ENCODE data around the gene RPL10L. TPM values are rescaled to one million over a fixed set of nuclear protein-coding genes. Genes with fewer than 3 reads are reported as not detected.

RPL10L gene
- total RNA-seq: not detected in 2 replicates

GRCh38 chr14:46651526-46652144 is at the start of gene RPL10L:
RPL10L (minus strand) TSS chr14:46651781; CDS start chr14:46651736, 45 bp downstream.
- Mint-ChIP-seq H3K9me3 (peaks cover 32% of the 10 kb centered on the region), H3K4me3 (ENCODE audit: low read depth) (no peak within 1 kb of the TSS), H3K27ac (no peak within 1 kb of the TSS), H3K4me1 (ENCODE audit: low read depth) (no peaks in the 10 kb centered on the region), H3K36me3 (ENCODE audit: low read depth) (no peaks in the 10 kb centered on the region), H3K27me3 (ENCODE audit: low read depth) (no peaks in the 10 kb centered on the region)
- intact Hi-C loops (cut with micrococcal nuclease): no loop called here
- DNase-seq (ENCODE audit: low spot score): no peak

GRCh38 chr14:46691819-46692218 is 40.2 kb upstream of the RPL10L start:
- Mint-ChIP-seq H3K27me3 (ENCODE audit: low read depth) (no peaks in the 10 kb centered on the region), H3K36me3 (ENCODE audit: low read depth) (no peaks in the 10 kb centered on the region), H3K27ac (no peak overlapping the region), H3K4me1 (ENCODE audit: low read depth) (no peaks in the 10 kb centered on the region), H3K9me3 (peaks cover 38% of the 10 kb centered on the region), H3K4me3 (ENCODE audit: low read depth) (no peak overlapping the region)
- intact Hi-C loops (cut with micrococcal nuclease): no loop called here
- DNase-seq (ENCODE audit: low spot score): no peak

- H3K27me3 Mint-ChIP-seq (ENCODE audit: low read depth): no peaks in the 10 kb centered on the region
- DNase-seq (ENCODE audit: low spot score): no peak
- peaks cover 47% of the 10 kb centered on the region for H3K9me3 Mint-ChIP-seq
- no peaks in the 10 kb centered on the region for H3K4me1 Mint-ChIP-seq (ENCODE audit: low read depth)
- no peak overlapping the region for H3K27ac Mint-ChIP-seq
- no peaks in the 10 kb centered on the region for H3K36me3 Mint-ChIP-seq (ENCODE audit: low read depth)
- intact Hi-C loops (cut with micrococcal nuclease): no loop called here
- H3K4me3 Mint-ChIP-seq (ENCODE audit: low read depth): no peak overlapping the region
These were observed 35.1 kb upstream of the RPL10L start for GRCh38 chr14:46686652-46687051.

- no peaks in the 10 kb centered on the region for H3K4me1 Mint-ChIP-seq (ENCODE audit: low read depth)
These were observed 20.5 kb upstream of the RPL10L start for GRCh38 chr14:46672128-46672527.

GRCh38 chr14:46663382-46663781 is 11.8 kb upstream of the RPL10L start:
- intact Hi-C loops (cut with micrococcal nuclease): no loop called here
- Mint-ChIP-seq H3K9me3 (peaks cover 21% of the 10 kb centered on the region), H3K4me1 (ENCODE audit: low read depth) (no peaks in the 10 kb centered on the region), H3K4me3 (ENCODE audit: low read depth) (no peak overlapping the region), H3K27me3 (ENCODE audit: low read depth) (no peaks in the 10 kb centered on the region), H3K36me3 (ENCODE audit: low read depth) (no peaks in the 10 kb centered on the region), H3K27ac (no peak overlapping the region)
- DNase-seq (ENCODE audit: low spot score): no peak

More at GRCh38 chr14:46672128-46672527, 20.5 kb upstream of the RPL10L start:
- Mint-ChIP-seq H3K36me3 (ENCODE audit: low read depth) (no peaks in the 10 kb centered on the region), H3K4me3 (ENCODE audit: low read depth) (no peak overlapping the region), H3K9me3 (peaks cover 20% of the 10 kb centered on the region), H3K27ac (no peak overlapping the region), H3K27me3 (ENCODE audit: low read depth) (no peaks in the 10 kb centered on the region)
- intact Hi-C loops (cut with micrococcal nuclease): no loop called here
- no peak for DNase-seq (ENCODE audit: low spot score)

- intact Hi-C loops (cut with micrococcal nuclease): no loop called here
- Mint-ChIP-seq H3K9me3 (peaks cover 20% of the 10 kb centered on the region), H3K36me3 (ENCODE audit: low read depth) (no peaks in the 10 kb centered on the region), H3K4me3 (ENCODE audit: low read depth) (no peak overlapping the region), H3K4me1 (ENCODE audit: low read depth) (no peaks in the 10 kb centered on the region), H3K27ac (no peak overlapping the region), H3K27me3 (ENCODE audit: low read depth) (no peaks in the 10 kb centered on the region)
- DNase-seq (ENCODE audit: low spot score): no peak
These were observed 10.1 kb upstream of the RPL10L start for GRCh38 chr14:46661728-46662127.

GRCh38 chr14:46653031-46653755 is 1.6 kb upstream of the RPL10L start:
- Mint-ChIP-seq H3K4me3 (ENCODE audit: low read depth) (no peak overlapping the region), H3K27ac (no peak overlapping the region), H3K9me3 (peaks cover 35% of the 10 kb centered on the region), H3K4me1 (ENCODE audit: low read depth) (no peaks in the 10 kb centered on the region), H3K36me3 (ENCODE audit: low read depth) (no peaks in the 10 kb centered on the region), H3K27me3 (ENCODE audit: low read depth) (no peaks in the 10 kb centered on the region)
- intact Hi-C loops (cut with micrococcal nuclease): no loop called here
- DNase-seq (ENCODE audit: low spot score): no peak

- Mint-ChIP-seq H3K36me3 (ENCODE audit: low read depth) (no peaks in the 10 kb centered on the region), H3K4me1 (ENCODE audit: low read depth) (no peaks in the 10 kb centered on the region), H3K4me3 (ENCODE audit: low read depth) (no peak overlapping the region), H3K9me3 (peaks cover 25% of the 10 kb centered on the region), H3K27me3 (ENCODE audit: low read depth) (no peaks in the 10 kb centered on the region), H3K27ac (no peak overlapping the region)
- intact Hi-C loops (cut with micrococcal nuclease): no loop called here
- no peak for DNase-seq (ENCODE audit: low spot score)
These were observed 4.8 kb downstream of the RPL10L start for GRCh38 chr14:46646796-46647195.

GRCh38 chr14:46626876-46627275 is 24.7 kb downstream of the RPL10L start:
- no peak overlapping the region for H3K4me3 Mint-ChIP-seq (ENCODE audit: low read depth)
- intact Hi-C loops (cut with micrococcal nuclease): no loop called here
- no peaks in the 10 kb centered on the region for H3K4me1 Mint-ChIP-seq (ENCODE audit: low read depth)
- H3K27me3 Mint-ChIP-seq (ENCODE audit: low read depth): no peaks in the 10 kb centered on the region
- peaks cover 57% of the 10 kb centered on the region for H3K9me3 Mint-ChIP-seq
- H3K36me3 Mint-ChIP-seq (ENCODE audit: low read depth): no peaks in the 10 kb centered on the region
- DNase-seq (ENCODE audit: low spot score): no peak
- no peak overlapping the region for H3K27ac Mint-ChIP-seq

Data from activated T-helper 2 cell treated with anti-CD3 and anti-CD28 coated beads, Interferon-gamma antibody, Interleukin-2, Interleukin-4, amounts not matched to agents 10 μg/mL and 5 μg/mL and 100 μg/mL, durations not matched to agents 14 hours and 24 hours and 36 hours (primary cell).